ENCODE data around the gene AKAP8. TPM values are rescaled to one million over a fixed set of nuclear protein-coding genes. Genes with fewer than 3 reads are reported as not detected.

The AKAP8 gene
- total RNA-seq, 1 experiment from 2014 or later = 50.8 TPM

DNA sequence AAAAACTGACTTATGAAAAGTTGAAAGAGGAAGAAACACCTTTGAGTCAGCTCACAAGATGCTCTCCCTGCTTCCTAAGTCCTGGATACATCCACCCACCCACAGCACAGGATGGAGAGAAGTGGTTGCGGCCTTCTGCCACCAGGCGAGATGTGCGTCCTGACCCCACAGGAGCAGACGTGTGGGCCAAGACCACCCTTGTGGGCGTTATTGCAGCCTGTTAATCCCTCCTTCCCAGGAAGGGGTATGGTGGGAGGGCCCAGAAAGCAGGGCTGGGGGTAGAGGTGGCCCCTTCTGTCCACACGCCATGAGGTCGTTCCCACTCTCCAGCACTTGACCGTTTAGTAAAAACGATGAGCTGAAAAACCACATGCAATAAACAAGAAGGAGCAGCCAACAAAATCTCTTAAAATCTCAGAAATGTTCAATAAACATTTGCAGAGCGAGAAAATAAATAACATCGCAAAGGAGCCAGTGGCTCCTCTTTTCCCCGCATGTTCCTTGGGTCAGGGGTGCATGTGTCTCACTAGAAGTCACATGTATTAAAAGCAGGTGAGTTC, 41.6 kb upstream of the AKAP8 start:
- peaks cover 9% of the 10 kb centered on the region; the same call in 1 of the 2 replicates for H3K36me3 ChIP-seq (ENCODE audit: control insufficient read depth, insufficient read depth, low read length)
- ATAC-seq (no peak), DNase-seq (ENCODE audit: low read depth, low spot score) (no peak)
- no peaks in the 10 kb centered on the region for H3K27me3 ChIP-seq (ENCODE audit: control insufficient read depth, insufficient read depth, low read length)
- TF ChIP-seq, protein P1, sequence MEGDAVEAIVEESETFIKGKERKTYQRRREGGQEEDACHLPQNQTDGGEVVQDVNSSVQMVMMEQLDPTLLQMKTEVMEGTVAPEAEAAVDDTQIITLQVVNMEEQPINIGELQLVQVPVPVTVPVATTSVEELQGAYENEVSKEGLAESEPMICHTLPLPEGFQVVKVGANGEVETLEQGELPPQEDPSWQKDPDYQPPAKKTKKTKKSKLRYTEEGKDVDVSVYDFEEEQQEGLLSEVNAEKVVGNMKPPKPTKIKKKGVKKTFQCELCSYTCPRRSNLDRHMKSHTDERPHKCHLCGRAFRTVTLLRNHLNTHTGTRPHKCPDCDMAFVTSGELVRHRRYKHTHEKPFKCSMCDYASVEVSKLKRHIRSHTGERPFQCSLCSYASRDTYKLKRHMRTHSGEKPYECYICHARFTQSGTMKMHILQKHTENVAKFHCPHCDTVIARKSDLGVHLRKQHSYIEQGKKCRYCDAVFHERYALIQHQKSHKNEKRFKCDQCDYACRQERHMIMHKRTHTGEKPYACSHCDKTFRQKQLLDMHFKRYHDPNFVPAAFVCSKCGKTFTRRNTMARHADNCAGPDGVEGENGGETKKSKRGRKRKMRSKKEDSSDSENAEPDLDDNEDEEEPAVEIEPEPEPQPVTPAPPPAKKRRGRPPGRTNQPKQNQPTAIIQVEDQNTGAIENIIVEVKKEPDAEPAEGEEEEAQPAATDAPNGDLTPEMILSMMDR (IDR thresholded peaks at IDR 0.05) = no peak
- TF ChIP-seq TCF7L2 (IDR thresholded peaks at IDR 0.05; ENCODE audit: low read depth, low read length) = no peak
- TF ChIP-seq REST (IDR thresholded peaks at IDR 0.05; ENCODE audit: insufficient read depth in 1 of 2, low read depth in 2 of 2, low read length in 1 of 2) = no peak
- TF ChIP-seq POLR2AphosphoS5 (IDR thresholded peaks at IDR 0.05; ENCODE audit: low read depth, low read length) = no peak
- TF ChIP-seq SIN3A (IDR thresholded peaks at IDR 0.05; ENCODE audit: borderline replicate concordance, insufficient read depth, low read depth, low read length) = no peak
- no peak overlapping the region for H3K27ac ChIP-seq (ENCODE audit: low read length)
- no peak overlapping the region for H3K4me3 ChIP-seq (ENCODE audit: low read depth in 2 of 2, low read length in 2 of 2)
- H3K9me3 ChIP-seq (ENCODE audit: control insufficient read depth, insufficient read depth, low read depth, low read length) = no peaks in the 10 kb centered on the region
- in situ Hi-C loops (cut with HindIII; ENCODE audit: low pct_unique_long_range_greater_than_20kb, low sequenced_read_pairs) = no loop called here
- BruUV-seq (replicated peaks) = no TSS peak
- H3K4me1 ChIP-seq (ENCODE audit: control insufficient read depth, insufficient read depth, low read length) = peaks cover 13% of the 10 kb centered on the region
- ChIA-PET POLR2A (no interaction called here), CTCF (no interaction called here)
- intact Hi-C loops (cut with micrococcal nuclease; ENCODE audit: unreplicated experiment) = no loop called here

DNA sequence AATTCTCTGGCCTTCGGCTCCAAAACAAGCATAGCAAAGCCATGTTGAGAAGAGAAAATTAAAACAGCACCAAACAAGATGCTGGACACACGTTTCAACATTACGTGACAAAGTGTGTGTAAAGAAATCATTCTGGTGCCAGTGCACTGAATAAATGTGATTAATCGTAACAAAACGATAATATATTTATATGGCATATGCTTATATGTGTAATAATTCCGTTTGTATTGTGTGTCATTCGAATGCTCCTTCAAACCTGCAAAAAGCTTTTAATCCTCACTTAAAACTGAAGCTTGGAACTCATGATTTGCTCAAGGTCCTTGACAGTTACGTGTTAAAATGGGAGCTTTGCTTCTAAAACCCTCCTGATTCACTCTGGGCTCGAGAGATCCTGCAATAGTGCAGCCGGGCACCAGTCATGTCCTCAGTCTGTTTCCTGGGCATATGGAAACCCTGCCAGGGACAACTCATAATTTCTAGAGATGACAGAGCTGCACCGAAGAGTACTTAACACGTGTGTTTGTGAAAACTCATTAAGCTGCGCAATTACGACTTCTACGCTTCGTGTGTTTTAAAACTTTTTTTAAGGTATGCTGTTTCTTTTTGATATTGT, 39.9 kb upstream of the AKAP8 start:
- peaks cover 9% of the 10 kb centered on the region; the same call in 1 of the 2 replicates for H3K36me3 ChIP-seq (ENCODE audit: control insufficient read depth, insufficient read depth, low read length)
- peak overlapping the region; percentile 75 for H3K27ac ChIP-seq (ENCODE audit: low read length)
- intact Hi-C loops (cut with micrococcal nuclease; ENCODE audit: unreplicated experiment) (loop anchor here (5.0 kb wide), 1 partner anchor 138 kb away; no protein-coding TSS in a partner anchor), in situ Hi-C loops (cut with HindIII; ENCODE audit: low pct_unique_long_range_greater_than_20kb, low sequenced_read_pairs) (no loop called here)
- no peak for DNase-seq (ENCODE audit: low read depth, low spot score)
- TF ChIP-seq, protein P1 (IDR thresholded peaks at IDR 0.05) = no peak
- TF ChIP-seq SIN3A (IDR thresholded peaks at IDR 0.05; ENCODE audit: borderline replicate concordance, insufficient read depth, low read depth, low read length) (no peak), REST (IDR thresholded peaks at IDR 0.05; ENCODE audit: insufficient read depth in 1 of 2, low read depth in 2 of 2, low read length in 1 of 2) (no peak), TCF7L2 (IDR thresholded peaks at IDR 0.05; ENCODE audit: low read depth, low read length) (no peak), POLR2AphosphoS5 (IDR thresholded peaks at IDR 0.05; ENCODE audit: low read depth, low read length) (no peak)
- H3K9me3 ChIP-seq (ENCODE audit: control insufficient read depth, insufficient read depth, low read depth, low read length) = no peaks in the 10 kb centered on the region
- ATAC-seq = no peak
- peak overlapping the region; percentile 70 to 97 for H3K4me3 ChIP-seq (ENCODE audit: low read depth in 2 of 2, low read length in 2 of 2)
- BruUV-seq (replicated peaks) = no TSS peak
- H3K27me3 ChIP-seq (ENCODE audit: control insufficient read depth, insufficient read depth, low read length) = no peaks in the 10 kb centered on the region
- POLR2A ChIA-PET = interaction anchor here (0.8 kb wide), 1 partner anchor 39 kb away, joined by 4 read pairs; no protein-coding TSS in a partner anchor
- CTCF ChIA-PET = interaction anchor here (0.5 to 2.2 kb wide), 5 partner anchors 10 to 136 kb away, joined by 3 to 23 read pairs (median 3); no protein-coding TSS in a partner anchor
- H3K4me1 ChIP-seq (ENCODE audit: control insufficient read depth, insufficient read depth, low read length) = peaks cover 13% of the 10 kb centered on the region
